ENCODE data around the gene ARMC9. TPM values are rescaled to one million over a fixed set of nuclear protein-coding genes. Genes with fewer than 3 reads are reported as not detected.
"Not testable (repeated sequence)": the region's sequence is repeated elsewhere in the genome, so short reads cannot be mapped to it uniquely, and the experiment has no call there.

Gene ARMC9
- total RNA-seq, 1 donor, result 189 TPM

DNA sequence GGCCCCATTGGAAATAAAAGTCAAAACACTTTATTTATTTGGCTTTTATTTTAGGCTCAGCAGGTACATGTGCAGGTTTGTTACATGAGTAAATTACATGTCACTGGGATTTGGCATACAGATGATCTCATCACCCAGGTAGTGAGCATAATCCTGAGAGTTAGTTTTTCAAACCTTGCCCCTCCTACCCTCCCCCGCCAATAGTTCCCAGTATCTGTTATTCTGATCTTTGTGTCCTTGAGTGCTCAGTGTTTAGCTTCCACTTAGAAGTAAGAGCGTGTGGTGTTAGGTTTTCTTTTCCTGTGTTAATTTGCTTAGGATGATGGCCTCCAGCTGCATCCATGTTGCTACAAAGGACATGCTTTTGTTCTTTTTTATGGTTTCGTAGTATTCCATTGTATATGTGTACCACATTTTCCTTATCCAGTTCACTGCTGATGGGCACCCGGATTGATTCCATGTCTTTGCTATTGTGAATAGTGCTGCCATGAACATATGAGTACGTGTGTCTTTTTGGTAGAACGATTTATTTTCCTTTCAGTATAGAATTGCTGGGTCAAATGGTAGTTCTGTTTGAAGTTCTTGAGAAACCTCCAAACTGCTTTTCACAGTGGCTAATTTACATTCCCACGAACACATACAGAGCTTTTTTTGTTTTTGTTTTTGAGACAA lies 47.9 kb downstream of the ARMC9 start:
- TF ChIP-seq, protein P1, sequence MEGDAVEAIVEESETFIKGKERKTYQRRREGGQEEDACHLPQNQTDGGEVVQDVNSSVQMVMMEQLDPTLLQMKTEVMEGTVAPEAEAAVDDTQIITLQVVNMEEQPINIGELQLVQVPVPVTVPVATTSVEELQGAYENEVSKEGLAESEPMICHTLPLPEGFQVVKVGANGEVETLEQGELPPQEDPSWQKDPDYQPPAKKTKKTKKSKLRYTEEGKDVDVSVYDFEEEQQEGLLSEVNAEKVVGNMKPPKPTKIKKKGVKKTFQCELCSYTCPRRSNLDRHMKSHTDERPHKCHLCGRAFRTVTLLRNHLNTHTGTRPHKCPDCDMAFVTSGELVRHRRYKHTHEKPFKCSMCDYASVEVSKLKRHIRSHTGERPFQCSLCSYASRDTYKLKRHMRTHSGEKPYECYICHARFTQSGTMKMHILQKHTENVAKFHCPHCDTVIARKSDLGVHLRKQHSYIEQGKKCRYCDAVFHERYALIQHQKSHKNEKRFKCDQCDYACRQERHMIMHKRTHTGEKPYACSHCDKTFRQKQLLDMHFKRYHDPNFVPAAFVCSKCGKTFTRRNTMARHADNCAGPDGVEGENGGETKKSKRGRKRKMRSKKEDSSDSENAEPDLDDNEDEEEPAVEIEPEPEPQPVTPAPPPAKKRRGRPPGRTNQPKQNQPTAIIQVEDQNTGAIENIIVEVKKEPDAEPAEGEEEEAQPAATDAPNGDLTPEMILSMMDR (IDR thresholded peaks at IDR 0.05; ENCODE audit: insufficient read depth, low read depth, low read length), result no peak
- no peak overlapping the region for H3K4me3 ChIP-seq (ENCODE audit: low read depth, low read length)
- no peak for DNase-seq (ENCODE audit: low read depth)

DNA sequence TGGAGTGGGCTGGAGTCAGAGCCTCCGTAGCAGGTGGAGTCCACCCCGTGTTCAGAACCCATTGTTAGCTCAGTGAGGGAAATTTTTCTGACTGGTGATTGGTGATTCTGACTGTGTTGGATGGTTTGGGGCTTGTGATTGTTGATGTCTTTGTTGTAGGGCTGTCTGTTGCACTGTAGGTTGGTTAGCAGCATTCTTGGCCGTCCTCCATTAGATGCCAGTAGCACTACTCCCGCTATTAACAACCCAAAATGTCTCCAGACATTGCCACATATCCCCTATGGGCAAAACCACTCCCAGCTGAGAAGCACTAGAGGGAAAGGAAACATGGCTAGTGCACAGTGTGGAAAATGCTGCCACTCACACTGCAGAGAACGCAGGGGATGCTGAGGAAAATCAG lies 51.7 kb downstream of the ARMC9 start:
- DNase-seq (ENCODE audit: low read depth), result no peak
- H3K4me3 ChIP-seq (ENCODE audit: low read depth, low read length), result no peak overlapping the region
- TF ChIP-seq, protein P1 (IDR thresholded peaks at IDR 0.05; ENCODE audit: insufficient read depth, low read depth, low read length), result no peak

DNA sequence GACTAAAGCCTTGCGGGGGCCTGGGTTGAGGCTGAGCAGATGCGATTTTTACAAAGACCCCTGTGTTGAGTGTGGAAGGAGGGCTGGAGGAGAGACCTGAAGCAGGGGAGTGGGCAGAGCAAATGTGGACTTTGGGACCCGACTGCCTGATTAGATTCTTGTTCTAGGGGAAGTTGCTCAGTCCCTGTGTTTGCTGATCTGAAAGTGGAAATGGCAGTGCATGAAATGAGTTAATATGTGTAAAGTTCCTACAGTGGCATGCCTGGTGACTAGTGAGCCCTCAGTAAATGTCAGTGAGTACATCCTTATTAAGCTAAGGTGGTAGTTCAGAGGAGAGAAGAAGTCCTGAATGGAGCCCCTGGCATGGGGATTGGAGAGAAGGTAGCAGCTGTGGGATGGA lies 52.3 kb downstream of the ARMC9 start:
- no peak overlapping the region for H3K4me3 ChIP-seq (ENCODE audit: low read depth, low read length)
- DNase-seq (ENCODE audit: low read depth), result no peak
- TF ChIP-seq, protein P1 (IDR thresholded peaks at IDR 0.05; ENCODE audit: insufficient read depth, low read depth, low read length), result no peak

DNA sequence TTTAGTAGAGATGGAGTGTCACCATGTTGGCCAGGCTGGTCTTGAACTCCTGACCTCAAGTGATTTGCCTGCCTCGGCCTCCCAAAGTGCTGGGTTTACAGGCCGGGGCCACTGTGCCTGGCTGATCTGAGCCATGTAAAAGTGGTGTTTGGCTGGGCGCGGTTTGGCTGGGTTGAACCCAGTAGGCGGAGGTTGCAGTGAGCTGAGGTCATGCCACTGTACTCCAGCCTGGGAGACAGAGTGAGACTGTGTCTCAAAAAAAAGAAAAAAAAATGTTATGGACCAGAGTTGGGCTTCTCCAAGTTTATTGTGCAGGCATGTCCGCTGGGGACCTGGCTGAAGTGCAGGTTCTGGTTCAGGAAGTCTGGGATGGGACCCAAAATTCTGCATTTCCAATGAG lies 54.9 kb downstream of the ARMC9 start:
- not testable (repeated sequence) for H3K4me3 ChIP-seq (ENCODE audit: low read depth, low read length); DNase-seq (ENCODE audit: low read depth)

DNA sequence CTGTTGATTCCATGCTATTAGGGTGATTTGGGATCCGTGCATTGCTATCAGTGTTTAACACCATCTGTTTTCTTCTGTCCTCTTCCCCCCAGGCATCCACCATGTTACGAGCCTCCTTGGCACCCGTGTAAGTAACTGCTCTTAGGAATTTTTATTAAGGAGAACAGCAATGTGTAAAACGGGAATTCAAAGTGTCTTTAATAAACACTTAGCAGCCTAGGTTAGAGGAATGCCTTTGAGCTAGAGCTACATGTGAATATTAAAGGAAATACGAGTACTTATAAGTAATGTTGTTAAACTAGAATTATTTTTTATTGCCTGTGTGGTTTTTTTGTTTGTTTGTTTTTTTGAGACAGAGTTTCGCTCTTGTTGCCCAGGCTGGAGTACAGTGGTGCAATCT lies 58.1 kb downstream of the ARMC9 start:
- H3K4me3 ChIP-seq (ENCODE audit: low read depth, low read length), result no peak overlapping the region
- no peak for DNase-seq (ENCODE audit: low read depth)
- TF ChIP-seq, protein P1 (IDR thresholded peaks at IDR 0.05; ENCODE audit: insufficient read depth, low read depth, low read length), result no peak

DNA sequence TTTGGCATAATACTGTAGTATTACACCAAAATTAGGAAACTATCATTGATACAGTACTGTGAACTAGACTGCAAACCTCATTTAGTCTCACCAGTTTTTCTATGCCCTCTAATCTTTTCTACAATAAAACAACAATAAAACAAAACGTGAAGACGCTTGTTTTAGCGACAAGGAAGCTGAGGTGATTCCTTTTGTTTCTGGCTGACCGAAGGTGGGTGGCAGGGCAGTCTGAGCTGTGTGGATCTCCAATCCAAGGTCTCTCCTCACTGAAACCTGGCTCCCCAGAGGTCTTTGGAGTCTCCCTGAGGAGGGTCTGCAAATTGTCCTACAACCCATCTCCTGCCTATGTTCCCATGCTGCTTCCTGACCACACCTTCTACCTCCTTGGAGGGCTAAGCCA lies 59.3 kb downstream of the ARMC9 start:
- no peak for DNase-seq (ENCODE audit: low read depth)
- H3K4me3 ChIP-seq (ENCODE audit: low read depth, low read length), result no peak overlapping the region
- TF ChIP-seq, protein P1 (IDR thresholded peaks at IDR 0.05; ENCODE audit: insufficient read depth, low read depth, low read length), result no peak

DNA sequence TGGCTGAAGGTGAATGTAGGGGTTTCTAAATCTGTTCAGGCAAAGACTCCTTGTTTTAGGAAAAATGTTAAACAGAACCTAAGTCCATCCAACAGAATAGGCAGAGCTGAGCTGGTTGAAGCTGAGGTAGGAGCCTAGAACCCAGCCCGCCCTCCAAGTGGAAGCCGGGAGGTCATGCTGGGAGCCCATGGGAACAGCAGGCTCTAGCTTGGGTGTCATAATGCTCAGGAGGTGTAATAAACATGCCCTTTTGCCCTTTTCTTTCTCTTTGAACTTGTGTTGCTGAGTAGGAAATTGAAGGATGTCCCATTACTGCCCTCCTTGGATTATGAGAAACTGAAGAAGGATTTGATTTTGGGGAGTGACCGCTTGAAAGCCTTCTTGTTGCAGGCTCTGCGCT lies 60.3 kb downstream of the ARMC9 start:
- no peak overlapping the region for H3K4me3 ChIP-seq (ENCODE audit: low read depth, low read length)
- DNase-seq (ENCODE audit: low read depth), result no peak
- TF ChIP-seq, protein P1 (IDR thresholded peaks at IDR 0.05; ENCODE audit: insufficient read depth, low read depth, low read length), result no peak

Data from fibroblast of villous mesenchyme (primary cell).